ENCODE results near the gene ENHO.

- TF ChIP-seq, protein P1, sequence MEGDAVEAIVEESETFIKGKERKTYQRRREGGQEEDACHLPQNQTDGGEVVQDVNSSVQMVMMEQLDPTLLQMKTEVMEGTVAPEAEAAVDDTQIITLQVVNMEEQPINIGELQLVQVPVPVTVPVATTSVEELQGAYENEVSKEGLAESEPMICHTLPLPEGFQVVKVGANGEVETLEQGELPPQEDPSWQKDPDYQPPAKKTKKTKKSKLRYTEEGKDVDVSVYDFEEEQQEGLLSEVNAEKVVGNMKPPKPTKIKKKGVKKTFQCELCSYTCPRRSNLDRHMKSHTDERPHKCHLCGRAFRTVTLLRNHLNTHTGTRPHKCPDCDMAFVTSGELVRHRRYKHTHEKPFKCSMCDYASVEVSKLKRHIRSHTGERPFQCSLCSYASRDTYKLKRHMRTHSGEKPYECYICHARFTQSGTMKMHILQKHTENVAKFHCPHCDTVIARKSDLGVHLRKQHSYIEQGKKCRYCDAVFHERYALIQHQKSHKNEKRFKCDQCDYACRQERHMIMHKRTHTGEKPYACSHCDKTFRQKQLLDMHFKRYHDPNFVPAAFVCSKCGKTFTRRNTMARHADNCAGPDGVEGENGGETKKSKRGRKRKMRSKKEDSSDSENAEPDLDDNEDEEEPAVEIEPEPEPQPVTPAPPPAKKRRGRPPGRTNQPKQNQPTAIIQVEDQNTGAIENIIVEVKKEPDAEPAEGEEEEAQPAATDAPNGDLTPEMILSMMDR (IDR thresholded peaks at IDR 0.05; ENCODE audit: low read length) = no peak
- no peak for TF ChIP-seq EZH2 (IDR thresholded peaks at IDR 0.05; ENCODE audit: borderline replicate concordance, low read length)
Measured at GRCh38 chr9:34490360-34490759, 32.4 kb downstream of the ENHO start.
